Mesodermal cell (in vitro differentiated cells): ENCODE results near the gene OR6F1.
"Not testable (repeated sequence)": the region's sequence is repeated elsewhere in the genome, so short reads cannot be mapped to it uniquely, and the experiment has no call there.

Experiments used
- H3K27ac ChIP-seq: 2 replicates; pipeline ENCODE4 v1.7.0; 2013; ENCODE audit warnings: mild to moderate bottlenecking, low read depth, low read length, moderate library complexity; ENCODE audit not compliant: severe bottlenecking
- H3K36me3 ChIP-seq: 2 replicates; pipeline ENCODE4 v1.7.1; 2013; ENCODE audit warnings: mild to moderate bottlenecking, low read length, moderate library complexity; ENCODE audit not compliant: control insufficient read depth, insufficient read depth
- H3K4me1 ChIP-seq: one replicate; pipeline ENCODE4 v1.7.1; 2013; ENCODE audit warnings: mild to moderate bottlenecking, low read length; ENCODE audit not compliant: insufficient read depth, control insufficient read depth, poor library complexity, severe bottlenecking
- H3K4me3 ChIP-seq: 2 replicates; pipeline ENCODE4 v1.7.0; 2013; ENCODE audit warnings: low read length, control low read depth, mild to moderate bottlenecking; ENCODE audit not compliant: insufficient read depth, poor library complexity, severe bottlenecking; ENCODE audit errors: extremely low read depth
- H3K9me3 ChIP-seq: 2 replicates; pipeline ENCODE4 v1.7.1; 2013; ENCODE audit warnings: mild to moderate bottlenecking, low read length, moderate library complexity; ENCODE audit not compliant: control insufficient read depth
- WGBS, 2 experiments: methylation state at CpG; one replicate each; pipeline ENCODE4 v1.1.5; 2013; ENCODE audit warnings: missing lambda C conversion rate in 2 of 2; ENCODE audit not compliant: insufficient coverage in 2 of 2; 5-methylcytosine and 5-hydroxymethylcytosine counted together

The OR6F1 gene

DNA sequence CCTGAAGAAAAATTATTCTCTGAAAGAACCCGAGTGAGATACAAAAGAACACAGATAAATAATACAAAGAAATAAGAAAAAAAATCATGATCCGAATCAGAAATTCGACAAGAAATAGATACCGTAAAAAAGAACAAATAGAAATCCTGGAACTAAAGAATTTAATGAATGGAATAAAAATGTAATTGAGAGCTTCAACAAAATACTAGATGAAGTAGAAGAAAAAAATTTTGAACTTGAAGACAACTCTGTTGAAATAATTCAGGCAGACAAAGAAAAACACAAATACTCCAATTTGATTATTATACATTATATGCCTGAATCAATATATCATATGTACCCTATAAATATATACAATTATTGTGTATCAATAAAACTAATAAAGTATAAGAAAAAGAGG, 4.8 kb upstream of the OR6F1 start:
- H3K27ac ChIP-seq = no peak overlapping the region
- H3K4me1 ChIP-seq = no peaks in the 10 kb centered on the region
- peaks cover 17% of the 10 kb centered on the region for H3K9me3 ChIP-seq
- WGBS, 2 experiments = no CpG with 5 or more reads among the region's 4 CpGs
- no peaks in the 10 kb centered on the region for H3K36me3 ChIP-seq
- H3K4me3 ChIP-seq = no peak overlapping the region

DNA sequence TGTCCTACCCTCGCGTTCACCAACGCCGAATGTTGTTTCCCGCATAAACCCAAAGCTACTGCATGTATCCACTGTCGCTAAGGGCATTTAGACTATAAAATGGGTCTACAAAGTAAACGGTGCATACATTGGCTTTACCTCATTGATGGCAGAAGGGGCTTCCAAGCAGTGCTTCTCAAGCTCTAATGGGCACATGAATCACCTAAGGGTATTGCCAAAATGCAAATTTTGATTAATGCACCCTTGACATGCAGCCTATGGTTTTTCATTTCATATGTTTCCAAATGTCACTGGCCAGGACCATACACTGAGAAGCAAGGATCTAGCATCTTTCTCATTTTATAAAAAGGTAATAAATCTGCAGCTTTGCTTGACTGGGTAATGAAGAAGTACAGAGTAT, 2.7 kb downstream of the OR6F1 start:
- H3K27ac ChIP-seq = no peak overlapping the region
- no peaks in the 10 kb centered on the region for H3K36me3 ChIP-seq
- 86 to 88% methylated on average over 6 to 7 of the region's 7 CpGs for WGBS, 2 experiments
- no peak overlapping the region for H3K4me3 ChIP-seq
- H3K9me3 ChIP-seq = no peaks in the 10 kb centered on the region
- no peaks in the 10 kb centered on the region for H3K4me1 ChIP-seq

DNA sequence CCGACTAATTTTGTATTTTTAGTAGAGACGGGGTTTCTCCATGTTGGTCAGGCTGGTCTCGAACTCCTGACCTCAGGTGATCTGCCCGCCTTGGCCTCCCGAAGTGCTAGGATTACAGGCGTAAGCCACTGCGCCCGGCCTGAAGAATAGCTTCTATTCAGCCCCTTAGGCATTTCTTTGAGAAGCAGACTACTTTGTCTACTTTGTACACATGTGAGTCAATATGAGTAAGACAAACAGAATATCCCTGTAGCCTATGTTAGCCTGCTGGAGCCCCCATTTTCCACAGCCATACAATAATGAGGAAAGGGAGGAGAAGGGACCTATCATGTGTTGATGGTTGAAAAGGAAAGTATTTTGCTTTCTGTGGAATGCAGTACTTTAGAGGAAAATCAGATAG, 5.8 kb downstream of the OR6F1 start:
- H3K36me3 ChIP-seq, H3K27ac ChIP-seq, H3K4me3 ChIP-seq, H3K4me1 ChIP-seq, H3K9me3 ChIP-seq: not testable (repeated sequence)
- WGBS, 2 experiments = 87 to 94% methylated on average over 3 to 8 of the region's 8 CpGs

DNA sequence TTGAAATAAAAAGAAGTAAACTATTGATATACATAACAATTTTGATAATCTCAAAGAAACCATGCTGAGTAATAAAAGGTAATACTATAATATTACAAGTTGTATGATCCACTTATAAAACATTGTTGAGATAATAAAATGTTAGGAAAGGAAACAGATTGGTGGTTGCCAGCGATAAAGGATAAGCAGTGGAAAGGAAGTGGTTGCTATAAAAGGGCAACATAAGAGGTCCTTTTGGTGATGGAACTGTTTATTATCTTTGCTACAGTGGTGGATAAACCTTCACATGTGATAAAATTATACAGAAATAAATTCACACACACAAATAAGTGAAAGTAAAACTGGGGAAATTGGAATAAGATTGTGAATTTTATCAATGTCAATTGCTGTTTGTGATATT, 15.1 kb downstream of the OR6F1 start:
- no peaks in the 10 kb centered on the region for H3K4me1 ChIP-seq
- H3K27ac ChIP-seq = no peak overlapping the region
- no peak overlapping the region for H3K4me3 ChIP-seq
- no peaks in the 10 kb centered on the region for H3K36me3 ChIP-seq
- H3K9me3 ChIP-seq = peaks cover 10% of the 10 kb centered on the region
- WGBS, 2 experiments = 80 to 86% methylated on average over 1 of the region's 1 CpG

DNA sequence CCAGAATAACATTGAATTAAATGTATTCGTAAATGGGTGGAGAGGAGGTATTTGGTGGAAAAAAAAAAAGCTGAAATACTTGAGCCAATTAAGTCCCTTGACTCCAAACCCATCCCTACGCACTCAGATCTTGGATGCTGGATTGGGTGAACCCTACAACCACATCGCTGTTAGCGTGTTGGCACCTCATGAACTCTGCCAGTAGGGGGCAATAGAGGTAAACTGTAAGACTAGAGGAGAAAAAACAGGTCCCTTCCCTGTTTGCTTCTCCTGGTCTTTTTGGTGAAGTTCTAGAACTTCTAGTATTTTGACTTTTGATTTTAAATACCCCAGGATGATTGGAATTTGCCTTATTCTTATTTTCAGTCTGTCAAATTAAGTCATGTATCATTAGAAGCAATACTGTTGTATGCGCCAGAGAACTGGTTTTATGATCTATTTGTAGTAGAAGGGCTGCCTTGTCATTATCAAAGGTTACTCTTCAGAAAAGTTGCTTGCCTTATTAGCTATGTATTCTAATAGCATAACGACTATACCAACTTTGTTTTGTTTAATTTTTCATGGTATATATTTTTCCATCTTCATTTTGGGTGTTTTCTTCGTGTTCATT, 35.1 kb downstream of the OR6F1 start:
- H3K27ac ChIP-seq = no peak overlapping the region
- H3K4me3 ChIP-seq = no peak overlapping the region
- H3K36me3 ChIP-seq = no peaks in the 10 kb centered on the region
- 60% methylated on average over 2 of the region's 7 CpGs; no CpG with 5 or more reads in 1 of the 2 experiments for WGBS, 2 experiments
- no peaks in the 10 kb centered on the region for H3K4me1 ChIP-seq
- no peaks in the 10 kb centered on the region for H3K9me3 ChIP-seq

DNA sequence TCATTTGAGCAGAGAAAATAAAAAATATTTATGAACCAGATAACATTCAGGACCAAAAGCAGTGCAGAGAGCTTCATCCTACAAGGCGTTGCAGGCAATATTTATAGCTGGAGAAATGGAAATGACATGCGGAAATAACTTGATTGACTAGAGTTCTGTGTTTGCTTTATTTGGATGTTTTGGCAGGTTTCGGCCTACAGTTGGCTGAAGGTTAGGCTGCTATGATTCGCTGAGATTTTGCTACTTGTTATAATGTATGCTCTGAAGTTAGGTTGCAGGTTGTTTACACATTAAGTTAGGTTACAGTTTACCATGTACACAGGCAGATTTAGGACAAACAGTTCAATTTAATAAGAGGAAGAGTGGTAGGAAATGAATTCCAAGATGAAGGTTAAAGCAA, 36.3 kb downstream of the OR6F1 start:
- 86 to 87% methylated on average over 3 to 4 of the region's 4 CpGs for WGBS, 2 experiments
- Histone ChIP-seq H3K9me3 (no peaks in the 10 kb centered on the region), H3K27ac (no peak overlapping the region), H3K36me3 (no peaks in the 10 kb centered on the region), H3K4me1 (no peaks in the 10 kb centered on the region), H3K4me3 (no peak overlapping the region)

DNA sequence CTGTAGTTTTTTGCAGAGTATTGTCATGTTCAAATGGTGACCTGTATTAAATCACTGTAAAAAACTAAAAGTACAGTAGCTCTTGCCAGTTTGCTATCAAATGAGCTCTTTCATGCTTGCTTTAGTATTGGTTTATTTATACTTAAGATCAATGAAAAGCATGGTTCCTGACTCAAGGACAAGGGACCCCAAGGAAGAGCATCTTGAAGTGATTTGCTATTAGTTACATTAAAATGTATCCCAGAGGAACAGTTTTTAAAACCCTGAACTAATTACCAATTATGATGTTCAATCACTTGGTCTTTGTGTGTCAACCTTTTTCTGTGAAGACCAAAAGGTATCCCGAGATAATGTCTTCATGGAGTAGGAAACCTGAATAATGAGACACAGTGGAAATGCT, 36.8 kb downstream of the OR6F1 start, which contains the start of gene OR13G1:
Gene OR13G1, minus strand, starts transcription at position 101 of the 400 bp plus-strand sequence. CDS start 6,698 bp downstream, outside the sequence.
- WGBS, 2 experiments = 80 to 89% methylated on average over 1 of the region's 1 CpG
- H3K27ac ChIP-seq = no peak within 1 kb of the TSS
- no peaks in the 10 kb centered on the region for H3K4me1 ChIP-seq
- no peak within 1 kb of the TSS for H3K4me3 ChIP-seq
- no peaks in the 10 kb centered on the region for H3K36me3 ChIP-seq
- no peaks in the 10 kb centered on the region for H3K9me3 ChIP-seq

DNA sequence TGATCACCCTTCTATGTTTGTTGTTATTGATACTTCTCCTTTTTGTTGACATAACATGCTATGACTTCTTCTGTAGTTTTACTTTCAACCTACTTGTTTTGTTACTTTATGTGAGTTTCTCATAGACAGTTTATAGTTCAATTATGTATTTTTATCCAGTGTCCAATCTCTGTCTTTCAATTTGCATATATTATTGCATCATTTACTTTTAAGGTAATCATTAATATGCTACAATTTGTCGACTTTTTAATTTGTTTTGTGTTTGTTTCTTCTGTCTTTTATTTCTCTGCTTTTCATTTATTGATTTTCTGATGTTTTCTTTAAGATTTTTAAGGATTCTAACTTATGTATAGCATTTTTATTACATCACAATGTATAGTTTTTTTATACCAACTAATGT, 47.2 kb downstream of the OR6F1 start:
- Histone ChIP-seq H3K4me3 (no peak overlapping the region), H3K36me3 (no peaks in the 10 kb centered on the region), H3K27ac (no peak overlapping the region), H3K4me1 (no peaks in the 10 kb centered on the region), H3K9me3 (no peaks in the 10 kb centered on the region)
- no CpG with 5 or more reads among the region's 1 CpG for WGBS, 2 experiments
